K562 (cell line): ENCODE results near the gene PBRM1. TPM values are rescaled to one million over a fixed set of nuclear protein-coding genes. Genes with fewer than 3 reads are reported as not detected.

Experiments used
- ATAC-seq: fragments of 200-7000 bp; cut with Tn5 transposase; 3 replicates; pipeline ENCODE4 v1.9.1; 2020; ENCODE audit warnings: moderate library complexity
- BruUV-seq: library from RNA; stranded (reverse); fragments of 400-500 nt; replicated peaks from 2 replicates; lab custom pipeline; 2021; lab: Mats Ljungman, UMichigan
- CTCF ChIA-PET: fragments of 300-600 bp; formaldehyde crosslinking; extraction: SDS; loops from one replicate; lab custom pipeline; 2021; ENCODE audit warnings: low intra/inter-chr PET ratio; lab: Yijun Ruan, JAX
- POLR2A ChIA-PET: fragments of 300-600, 350-650 bp; sonication (Branson Sonifier 250); formaldehyde crosslinking; extraction: SDS; loops from one replicate; lab custom pipeline; 2021; ENCODE audit warnings: antibody characterized with exemption, inconsistent platforms; lab: Yijun Ruan, JAX
- DNase-seq, 4 experiments: peaks; one replicate each; pipeline versions ENCODE4 v3.0.0 to v3.0.0-alpha.2; 2011 to 2018; ENCODE audit warnings: low spot score in 3 of 4, mixed read lengths in 3 of 4; ENCODE audit errors: extremely low read depth in 1 of 4
- FAIRE-seq: peaks from 2 replicates; lab custom pipeline; 2011; peaks lifted over from hg19 to GRCh38; lab: Jason Lieb, UNC
- H2AFZ ChIP-seq: 2 replicates; pipeline ENCODE4 v1.6.0; 2011; ENCODE audit warnings: low read depth, low read length, control low read depth, inconsistent platforms
- H3K27ac ChIP-seq: fragments of 200-600 bp; 3 replicates; pipeline ENCODE4 v1.8.0; 2011; ENCODE audit warnings: low read depth, mild to moderate bottlenecking, control low read depth, inconsistent platforms, low read length, moderate library complexity, mixed read lengths; ENCODE audit errors: extremely low read depth
- H3K27me3 ChIP-seq, 2 experiments: fragments of 300-600 bp in 1 of 2; 2 replicates in 1 of 2; 3 replicates in 1 of 2; pipeline versions ENCODE4 v1.6.0 to v1.8.0; 2011; ENCODE audit warnings: inconsistent platforms in 2 of 2, low read length in 2 of 2, mild to moderate bottlenecking in 1 of 2, mixed read lengths in 1 of 2, moderate library complexity in 1 of 2; ENCODE audit not compliant: control insufficient read depth in 2 of 2, insufficient read depth in 2 of 2
- H3K36me3 ChIP-seq: fragments of 300-600 bp; 3 replicates; pipeline ENCODE4 v1.8.0; 2011; ENCODE audit warnings: mild to moderate bottlenecking, low read length, inconsistent platforms; ENCODE audit not compliant: control insufficient read depth, insufficient read depth
- H3K4me1 ChIP-seq, 2 experiments: fragments of 200-600 bp in 1 of 2; replicated peaks in 1 of 2; 2 replicates in 1 of 2; 3 replicates in 1 of 2; pipeline versions ENCODE4 v1.5.1 to v1.8.0; 2011; ENCODE audit warnings: inconsistent platforms in 2 of 2, low read length in 2 of 2, mild to moderate bottlenecking in 1 of 2, mixed read lengths in 1 of 2, moderate library complexity in 1 of 2; ENCODE audit not compliant: control insufficient read depth in 2 of 2, insufficient read depth in 2 of 2
- H3K4me2 ChIP-seq: 2 replicates; pipeline ENCODE4 v1.6.1; 2011; ENCODE audit warnings: low read length, control low read depth, inconsistent platforms, mixed read lengths; ENCODE audit not compliant: insufficient read depth
- H3K4me3 ChIP-seq: fragments of 200-600 bp; sonication (generic), shearing (Covaris generic); 2 replicates; pipeline ENCODE4 v1.5.1; 2016; ENCODE audit warnings: control low read depth, inconsistent platforms
- H3K79me2 ChIP-seq: fragments of 200-600 bp; 3 replicates; pipeline ENCODE4 v1.8.0; 2011; ENCODE audit warnings: low read length, inconsistent platforms; ENCODE audit not compliant: control insufficient read depth, insufficient read depth
- H3K9ac ChIP-seq, 2 experiments: 2 replicates each; pipeline versions ENCODE4 v1.6.0 to v1.6.1; 2011; ENCODE audit warnings: low read depth in 2 of 2, low read length in 2 of 2, control low read depth in 1 of 2, inconsistent platforms in 1 of 2, mild to moderate bottlenecking in 1 of 2, mixed read lengths in 1 of 2; ENCODE audit not compliant: insufficient read depth in 1 of 2
- H3K9me1 ChIP-seq: one replicate; pipeline ENCODE4 v1.6.0; 2011; ENCODE audit warnings: inconsistent platforms, mild to moderate bottlenecking, low read length, moderate library complexity; ENCODE audit not compliant: control insufficient read depth, insufficient read depth
- H3K9me3 ChIP-seq: replicated peaks from 2 replicates; pipeline ENCODE4 v1.5.1; 2011; ENCODE audit warnings: low read depth, low read length, inconsistent platforms; ENCODE audit not compliant: control insufficient read depth, insufficient read depth
- H4K20me1 ChIP-seq: replicated peaks from 2 replicates; pipeline ENCODE4 v1.6.1; 2011; ENCODE audit warnings: low read length, inconsistent platforms, mixed read lengths; ENCODE audit not compliant: control insufficient read depth, insufficient read depth
- ARID4B ChIP-seq: sonication (generic); formaldehyde crosslinking; IDR thresholded peaks from 2 replicates; pipeline ENCODE4 v1.8.0; 2022; ENCODE audit warnings: mild to moderate bottlenecking, missing genetic modification reagents
- CBX5 ChIP-seq: IDR thresholded peaks from 2 replicates; pipeline ENCODE4 v1.6.1; 2014; ENCODE audit warnings: low read depth, borderline replicate concordance
- HDAC1 ChIP-seq, 2 experiments: fragments of 450-650 bp; IDR thresholded peaks; 2 replicates each; pipeline ENCODE4 v1.6.1; 2016 to 2017; ENCODE audit warnings: inconsistent platforms in 1 of 2, mild to moderate bottlenecking in 1 of 2, moderate library complexity in 1 of 2
- HMGN3 ChIP-seq: IDR thresholded peaks from 2 replicates; pipeline ENCODE4 v1.6.1; 2011; ENCODE audit warnings: borderline replicate concordance, low read depth, mild to moderate bottlenecking, mixed read lengths, low read length; ENCODE audit not compliant: insufficient read length; ENCODE audit errors: extremely low read depth
- MYNN ChIP-seq, 2 experiments: sonication (generic); formaldehyde crosslinking in 1 of 2; IDR thresholded peaks; 2 replicates each; pipeline versions ENCODE4 v1.5.0 to v1.6.1; 2016 to 2020; ENCODE audit warnings: antibody characterized with exemption in 1 of 2, missing genetic modification reagents in 1 of 2
- ZFP1 ChIP-seq: fragments of 450-650 bp; formaldehyde crosslinking; IDR thresholded peaks from 2 replicates; pipeline ENCODE4 v1.4.0; 2020; ENCODE audit warnings: mild to moderate bottlenecking, mixed read lengths
- WGBS: fragments of 100-300 bp; shearing (Covaris generic); methylation state at CpG from one replicate; pipeline ENCODE4 v1.1.6; 2016; ENCODE audit warnings: low coverage, mixed read lengths; ENCODE audit not compliant: insufficient coverage; ENCODE audit errors: missing lambda C conversion rate; 5-methylcytosine and 5-hydroxymethylcytosine counted together
- in situ Hi-C: fragments of 300-500 bp; cut with MboI; formaldehyde crosslinking; loops from 4 replicates; pipeline ENCODE4 v1.15.0; 2018; ENCODE audit warnings: inconsistent platforms, mixed read lengths
- intact Hi-C: fragments of 100-400 bp; cut with micrococcal nuclease; formaldehyde crosslinking; loops from 2 replicates; pipeline ENCODE4 v1.14.2; 2022
- polyA plus RNA-seq, 8 experiments: library from polyadenylated mRNA; depleted of rRNA in 4 of 8; stranded (reverse) in 5 of 8; unstranded in 3 of 8; fragments of >200 nt; fragmentation: Nextera tagmentation in 2 of 8; fragmentation: Illumina TruSeq in 1 of 8; extraction: Ambion mirVana in 2 of 8; extraction: Trizol in 1 of 8; gene quantifications; 2 replicates each; pipeline versions ENCODE4 v1.2.1 to v1.2.3, GENCODE V29; 2011 to 2014; ENCODE audit warnings: inconsistent platforms in 1 of 8, missing spikeins in 1 of 8
- total RNA-seq, 7 experiments: library from RNA; depleted of rRNA in 6 of 7; stranded (reverse); fragments of >200 nt in 6 of 7; fragmentation: Illumina TruSeq in 2 of 7; extraction: Trizol in 2 of 7; gene quantifications; 2 replicates each; pipeline versions ENCODE4 v1.2.1 to v1.2.3, GENCODE V29; 2011 to 2021; ENCODE audit warnings: low replicate concordance in 1 of 7
- TF ChIP-seq, protein P1 (sequence below): sonication (generic); formaldehyde crosslinking; IDR thresholded peaks from 2 replicates; pipeline ENCODE4 v1.4.0; 2020; ENCODE audit warnings: mild to moderate bottlenecking, missing genetic modification reagents

PBRM1 gene
- total and polyA plus RNA-seq, 9 of the 15 experiments (the other 6 are each of a cell fraction or from before 2014, with no cell fraction given) = 3.9 to 31.8 (median 19.0) TPM

DNA sequence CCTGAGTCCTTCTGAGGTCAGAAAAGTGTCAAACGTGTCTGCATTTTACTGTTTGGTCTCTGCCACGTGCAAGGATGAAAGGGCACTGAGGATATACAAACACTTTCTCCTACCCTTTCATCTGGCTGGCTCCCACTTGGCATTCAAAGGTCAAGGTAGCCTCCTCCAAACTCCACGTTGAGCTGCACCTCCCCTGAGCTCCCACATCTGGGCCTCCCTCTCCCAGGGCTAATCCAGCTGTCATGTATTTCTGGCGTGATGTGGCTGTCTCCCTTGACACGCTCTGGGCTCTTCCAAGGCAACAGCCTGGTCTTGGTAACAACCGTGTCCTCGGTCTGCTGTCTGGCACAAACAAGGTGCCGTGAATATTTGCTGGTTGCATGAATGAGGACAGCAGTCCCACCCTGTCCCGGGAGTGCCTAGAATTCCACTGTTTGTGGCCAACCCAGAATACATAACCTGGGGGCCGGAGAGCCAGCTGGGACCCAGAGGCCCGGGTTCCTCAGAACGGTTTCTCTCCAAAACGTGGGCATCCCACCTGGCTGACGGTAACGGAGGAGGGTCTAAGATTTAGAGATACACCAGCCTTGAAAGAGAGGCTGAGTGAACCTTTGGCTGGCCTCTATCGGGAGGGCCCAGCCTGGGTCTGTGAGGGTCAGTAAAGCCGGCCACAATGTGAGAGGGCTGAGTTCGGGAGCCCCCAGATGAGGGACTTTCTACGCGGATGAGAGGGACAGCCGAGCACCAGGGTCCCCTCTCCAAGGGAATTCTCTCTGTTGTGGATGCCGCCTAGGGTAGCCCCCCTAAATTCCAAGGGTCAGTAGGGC is 19.1 kb upstream of the PBRM1 start:
- Histone ChIP-seq H3K9me3 (no peaks in the 10 kb centered on the region), H2AFZ (peak overlapping the region; percentile 96), H3K9ac (peak overlapping the region; percentile 79 to 98), H3K4me3 (peak overlapping the region; percentile 83), H3K79me2 (peaks cover 49% of the 10 kb centered on the region), H3K9me1 (no peaks in the 10 kb centered on the region), H3K27ac (peak overlapping the region; percentile 78), H3K27me3 (no peaks in the 10 kb centered on the region), H3K4me1 (peaks cover 7 to 10% of the 10 kb centered on the region in 2 experiments; a peak in 3 of 5 replicates), H4K20me1 (no peaks in the 10 kb centered on the region), H3K36me3 (peaks cover 19% of the 10 kb centered on the region), H3K4me2 (peak overlapping the region; percentile 94)
- in situ Hi-C loops (no loop called here), intact Hi-C loops (no loop called here)
- WGBS = 1% methylated on average over 13 of the region's 22 CpGs
- ATAC-seq = peak; percentile 34
- FAIRE-seq = peak; percentile 19
- POLR2A ChIA-PET = interaction anchor here (1.1 to 1.6 kb wide), 4 partner anchors 8 to 15 kb away, joined by 3 to 6 read pairs (median 5); no protein-coding TSS in a partner anchor
- peak in 3 of 4 experiments; percentile 11 to 37 (median 22) for DNase-seq
- CTCF ChIA-PET = interaction anchor here (0.7 kb wide), 1 partner anchor 157 kb away, joined by 3 read pairs; no protein-coding TSS in a partner anchor
- TSS peak; percentile 69 for BruUV-seq
- TF ChIP-seq ZFP1 (CRISPR knock-in tag) (no peak), ARID4B (CRISPR knock-in tag) (no peak), CBX5 (no peak), HDAC1 (IDR thresholded peaks at IDR 0.05) (peak in 1 of 2 experiments; percentile 37; a peak in 1 of 4 replicates), HMGN3 (no peak), MYNN (IDR thresholded peaks at IDR 0.05) (no peak), MYNN (CRISPR knock-in tag; IDR thresholded peaks at IDR 0.05) (no peak)
- TF ChIP-seq, protein P1, sequence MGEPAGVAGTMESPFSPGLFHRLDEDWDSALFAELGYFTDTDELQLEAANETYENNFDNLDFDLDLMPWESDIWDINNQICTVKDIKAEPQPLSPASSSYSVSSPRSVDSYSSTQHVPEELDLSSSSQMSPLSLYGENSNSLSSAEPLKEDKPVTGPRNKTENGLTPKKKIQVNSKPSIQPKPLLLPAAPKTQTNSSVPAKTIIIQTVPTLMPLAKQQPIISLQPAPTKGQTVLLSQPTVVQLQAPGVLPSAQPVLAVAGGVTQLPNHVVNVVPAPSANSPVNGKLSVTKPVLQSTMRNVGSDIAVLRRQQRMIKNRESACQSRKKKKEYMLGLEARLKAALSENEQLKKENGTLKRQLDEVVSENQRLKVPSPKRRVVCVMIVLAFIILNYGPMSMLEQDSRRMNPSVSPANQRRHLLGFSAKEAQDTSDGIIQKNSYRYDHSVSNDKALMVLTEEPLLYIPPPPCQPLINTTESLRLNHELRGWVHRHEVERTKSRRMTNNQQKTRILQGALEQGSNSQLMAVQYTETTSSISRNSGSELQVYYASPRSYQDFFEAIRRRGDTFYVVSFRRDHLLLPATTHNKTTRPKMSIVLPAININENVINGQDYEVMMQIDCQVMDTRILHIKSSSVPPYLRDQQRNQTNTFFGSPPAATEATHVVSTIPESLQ (CRISPR knock-in tag) = no peak
